ENCODE results near the gene IL4R. TPM values are rescaled to one million over a fixed set of nuclear protein-coding genes. Genes with fewer than 3 reads are reported as not detected.

The IL4R gene
- total RNA-seq, 1 experiment from 2014 or later: 25.1 TPM

DNA sequence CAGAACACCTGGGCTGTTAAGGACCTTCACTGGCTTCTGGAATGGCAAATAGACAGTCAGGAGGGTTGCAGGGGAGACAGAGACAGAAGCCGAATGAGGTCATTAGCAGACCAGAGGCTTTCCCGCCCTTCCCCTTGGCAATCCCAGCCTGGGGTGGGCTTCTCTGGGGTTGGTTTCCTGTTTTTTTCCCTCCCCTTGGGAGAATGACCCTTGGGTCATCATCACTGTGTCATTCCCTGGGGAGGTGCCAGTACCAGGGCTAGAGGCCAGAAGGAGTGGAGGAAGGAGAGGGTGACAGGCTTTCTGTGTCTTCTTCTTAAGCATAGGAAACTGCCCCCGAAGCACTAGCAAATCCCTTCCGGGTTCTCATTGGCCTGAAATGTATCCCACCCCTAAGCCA is 45.3 kb downstream of the IL4R start:
- Histone ChIP-seq H3K9ac (ENCODE audit: low read length) (no peak overlapping the region), H3K9me2 (replicated peaks; ENCODE audit: low read length) (no peaks in the 10 kb centered on the region), H3K79me2 (ENCODE audit: low read length) (no peaks in the 10 kb centered on the region), H4K20me1 (ENCODE audit: low read length) (no peaks in the 10 kb centered on the region), H3K4me2 (ENCODE audit: low read length) (no peak overlapping the region), H3K27me3 (ENCODE audit: low read length) (no peaks in the 10 kb centered on the region), H3K27ac (ENCODE audit: low read length) (no peak overlapping the region), H3K4me1 (ENCODE audit: insufficient read depth, low read length) (peaks cover 9% of the 10 kb centered on the region), H3K36me3 (ENCODE audit: low read depth, low read length) (peaks cover 11% of the 10 kb centered on the region), H3F3A (ENCODE audit: low read length, unreplicated experiment) (no peaks in the 10 kb centered on the region), H3K4me3 (ENCODE audit: low read length) (no peak overlapping the region), H2AFZ (ENCODE audit: low read length) (no peak overlapping the region), H3K9me3 (ENCODE audit: low read length) (no peaks in the 10 kb centered on the region)
- TF ChIP-seq EZH2phosphoT487 (IDR thresholded peaks at IDR 0.05; ENCODE audit: borderline replicate concordance, low read length) (no peak), EZH2 (IDR thresholded peaks at IDR 0.05; ENCODE audit: low read length, unreplicated experiment) (no peak)
- TF ChIP-seq, protein P1, sequence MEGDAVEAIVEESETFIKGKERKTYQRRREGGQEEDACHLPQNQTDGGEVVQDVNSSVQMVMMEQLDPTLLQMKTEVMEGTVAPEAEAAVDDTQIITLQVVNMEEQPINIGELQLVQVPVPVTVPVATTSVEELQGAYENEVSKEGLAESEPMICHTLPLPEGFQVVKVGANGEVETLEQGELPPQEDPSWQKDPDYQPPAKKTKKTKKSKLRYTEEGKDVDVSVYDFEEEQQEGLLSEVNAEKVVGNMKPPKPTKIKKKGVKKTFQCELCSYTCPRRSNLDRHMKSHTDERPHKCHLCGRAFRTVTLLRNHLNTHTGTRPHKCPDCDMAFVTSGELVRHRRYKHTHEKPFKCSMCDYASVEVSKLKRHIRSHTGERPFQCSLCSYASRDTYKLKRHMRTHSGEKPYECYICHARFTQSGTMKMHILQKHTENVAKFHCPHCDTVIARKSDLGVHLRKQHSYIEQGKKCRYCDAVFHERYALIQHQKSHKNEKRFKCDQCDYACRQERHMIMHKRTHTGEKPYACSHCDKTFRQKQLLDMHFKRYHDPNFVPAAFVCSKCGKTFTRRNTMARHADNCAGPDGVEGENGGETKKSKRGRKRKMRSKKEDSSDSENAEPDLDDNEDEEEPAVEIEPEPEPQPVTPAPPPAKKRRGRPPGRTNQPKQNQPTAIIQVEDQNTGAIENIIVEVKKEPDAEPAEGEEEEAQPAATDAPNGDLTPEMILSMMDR (conservative IDR thresholded peaks at IDR 0.05; ENCODE audit: low read depth, low read length): no peak
- ChIA-PET POLR2A (ENCODE audit: unreplicated experiment) (no interaction called here), CTCF (no interaction called here)
- DNase-seq (no peak), ATAC-seq (no peak)
- no TSS peak for BruUV-seq (replicated peaks)
- intact Hi-C loops (cut with micrococcal nuclease): no loop called here

DNA sequence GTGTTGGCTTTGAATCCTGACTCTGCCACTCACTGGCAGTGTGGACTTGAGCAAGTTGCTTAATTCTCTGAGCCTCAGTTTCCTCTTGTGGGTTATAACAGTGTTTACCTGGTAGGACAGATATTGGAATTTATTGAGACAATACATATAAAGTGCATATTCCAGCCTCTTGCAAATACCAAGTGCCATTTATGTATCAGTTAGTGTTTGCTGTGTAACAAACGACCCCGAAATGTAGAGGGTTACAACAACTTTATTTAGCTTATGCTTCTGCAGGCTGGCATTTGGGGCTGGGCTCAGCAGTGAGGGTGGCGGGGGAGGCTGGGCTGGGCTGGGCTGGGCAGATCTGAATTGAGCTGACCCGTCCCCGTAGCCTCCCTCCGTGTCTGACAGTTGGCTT is 45.8 kb downstream of the IL4R start:
- intact Hi-C loops (cut with micrococcal nuclease): no loop called here
- Histone ChIP-seq H3K27ac (ENCODE audit: low read length) (no peak overlapping the region), H3F3A (ENCODE audit: low read length, unreplicated experiment) (no peaks in the 10 kb centered on the region), H3K27me3 (ENCODE audit: low read length) (no peaks in the 10 kb centered on the region), H3K4me1 (ENCODE audit: insufficient read depth, low read length) (peaks cover 15% of the 10 kb centered on the region), H3K4me3 (ENCODE audit: low read length) (no peak overlapping the region), H3K79me2 (ENCODE audit: low read length) (no peaks in the 10 kb centered on the region), H2AFZ (ENCODE audit: low read length) (no peak overlapping the region), H3K9me2 (replicated peaks; ENCODE audit: low read length) (no peaks in the 10 kb centered on the region), H3K4me2 (ENCODE audit: low read length) (no peak overlapping the region), H4K20me1 (ENCODE audit: low read length) (no peaks in the 10 kb centered on the region), H3K9me3 (ENCODE audit: low read length) (no peaks in the 10 kb centered on the region), H3K36me3 (ENCODE audit: low read depth, low read length) (peaks cover 7% of the 10 kb centered on the region), H3K9ac (ENCODE audit: low read length) (no peak overlapping the region)
- ATAC-seq (no peak), DNase-seq (no peak)
- ChIA-PET CTCF (no interaction called here), POLR2A (ENCODE audit: unreplicated experiment) (no interaction called here)
- no TSS peak for BruUV-seq (replicated peaks)
- no peak for TF ChIP-seq EZH2 (IDR thresholded peaks at IDR 0.05; ENCODE audit: low read length, unreplicated experiment)

DNA sequence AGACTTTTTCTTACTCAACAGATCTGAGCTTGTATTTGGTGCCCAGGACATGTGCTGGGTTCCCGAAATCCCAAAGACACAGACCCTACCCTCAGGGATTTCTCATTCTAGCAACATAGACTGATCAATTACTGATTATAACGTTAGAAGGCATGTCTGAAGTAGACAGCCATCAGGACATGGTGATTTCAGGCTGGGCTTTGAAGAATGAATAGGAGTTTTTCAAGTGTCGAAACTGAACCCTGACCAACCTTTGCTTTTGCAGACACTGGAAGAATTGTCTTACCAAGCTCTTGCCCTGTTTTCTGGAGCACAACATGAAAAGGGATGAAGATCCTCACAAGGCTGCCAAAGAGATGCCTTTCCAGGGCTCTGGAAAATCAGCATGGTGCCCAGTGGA is 48.2 kb downstream of the IL4R start:
- ChIA-PET POLR2A (ENCODE audit: unreplicated experiment) (no interaction called here), CTCF (no interaction called here)
- H3K36me3 ChIP-seq (ENCODE audit: low read depth, low read length): peaks cover 7% of the 10 kb centered on the region

More for the DNA sequence above, 48.2 kb downstream of the IL4R start:
- H2AFZ ChIP-seq (ENCODE audit: low read length): no peak overlapping the region
- no peaks in the 10 kb centered on the region for H3K27me3 ChIP-seq (ENCODE audit: low read length)
- H3K79me2 ChIP-seq (ENCODE audit: low read length): no peaks in the 10 kb centered on the region
- H4K20me1 ChIP-seq (ENCODE audit: low read length): no peaks in the 10 kb centered on the region
- no peaks in the 10 kb centered on the region for H3K9me3 ChIP-seq (ENCODE audit: low read length)
- H3K4me1 ChIP-seq (ENCODE audit: insufficient read depth, low read length): peaks cover 26% of the 10 kb centered on the region
- H3K9ac ChIP-seq (ENCODE audit: low read length): no peak overlapping the region
- H3K27ac ChIP-seq (ENCODE audit: low read length): no peak overlapping the region
- no peak for ATAC-seq
- intact Hi-C loops (cut with micrococcal nuclease): no loop called here
- no peaks in the 10 kb centered on the region for H3K9me2 ChIP-seq (replicated peaks; ENCODE audit: low read length)
- no peak overlapping the region for H3K4me3 ChIP-seq (ENCODE audit: low read length)
- DNase-seq: no peak
- H3F3A ChIP-seq (ENCODE audit: low read length, unreplicated experiment): no peaks in the 10 kb centered on the region
- TF ChIP-seq EZH2phosphoT487 (IDR thresholded peaks at IDR 0.05; ENCODE audit: borderline replicate concordance, low read length) (no peak), EZH2 (IDR thresholded peaks at IDR 0.05; ENCODE audit: low read length, unreplicated experiment) (no peak)
- TF ChIP-seq, protein P1 (conservative IDR thresholded peaks at IDR 0.05; ENCODE audit: low read depth, low read length): no peak
- no peak overlapping the region for H3K4me2 ChIP-seq (ENCODE audit: low read length)
- BruUV-seq (replicated peaks): no TSS peak

All from PC-3 (cell line).